ENCODE results near the gene PARG.

Gene PARG

GRCh38 chr10:49769692-49770091, 172.1 kb downstream of the PARG start:
- H3K27ac Mint-ChIP-seq, result no peak overlapping the region
- no peaks in the 10 kb centered on the region for H3K36me3 Mint-ChIP-seq (ENCODE audit: low read depth)
- H3K4me1 Mint-ChIP-seq (ENCODE audit: low read depth), result no peaks in the 10 kb centered on the region
- H3K4me3 Mint-ChIP-seq, result no peak overlapping the region
- no peaks in the 10 kb centered on the region for H3K9me3 Mint-ChIP-seq
- no peak for DNase-seq (ENCODE audit: low spot score)
- peaks cover 43% of the 10 kb centered on the region for H3K27me3 Mint-ChIP-seq (ENCODE audit: low read depth)

- H3K27me3 Mint-ChIP-seq (ENCODE audit: low read depth), result peaks cover 43% of the 10 kb centered on the region
- no peak for DNase-seq (ENCODE audit: low spot score)
- no peaks in the 10 kb centered on the region for H3K36me3 Mint-ChIP-seq (ENCODE audit: low read depth)
- H3K9me3 Mint-ChIP-seq, result no peaks in the 10 kb centered on the region
- no peak overlapping the region for H3K4me3 Mint-ChIP-seq
- no peak overlapping the region for H3K27ac Mint-ChIP-seq
- no peaks in the 10 kb centered on the region for H3K4me1 Mint-ChIP-seq (ENCODE audit: low read depth)
These were observed 173.1 kb downstream of the PARG start for GRCh38 chr10:49768731-49769130.

GRCh38 chr10:49768329-49768728, 173.5 kb downstream of the PARG start:
- H3K27ac Mint-ChIP-seq, result no peak overlapping the region
- no peak for DNase-seq (ENCODE audit: low spot score)
- H3K27me3 Mint-ChIP-seq (ENCODE audit: low read depth), result peaks cover 47% of the 10 kb centered on the region
- H3K9me3 Mint-ChIP-seq, result no peaks in the 10 kb centered on the region
- H3K4me1 Mint-ChIP-seq (ENCODE audit: low read depth), result no peaks in the 10 kb centered on the region
- H3K4me3 Mint-ChIP-seq, result no peak overlapping the region
- no peaks in the 10 kb centered on the region for H3K36me3 Mint-ChIP-seq (ENCODE audit: low read depth)
